ENCODE data around the gene KPNA5. TPM values are rescaled to one million over a fixed set of nuclear protein-coding genes. Genes with fewer than 3 reads are reported as not detected.

KPNA5 gene
- total RNA-seq, result 9.7 and 10.8 TPM in 2 replicates

DNA sequence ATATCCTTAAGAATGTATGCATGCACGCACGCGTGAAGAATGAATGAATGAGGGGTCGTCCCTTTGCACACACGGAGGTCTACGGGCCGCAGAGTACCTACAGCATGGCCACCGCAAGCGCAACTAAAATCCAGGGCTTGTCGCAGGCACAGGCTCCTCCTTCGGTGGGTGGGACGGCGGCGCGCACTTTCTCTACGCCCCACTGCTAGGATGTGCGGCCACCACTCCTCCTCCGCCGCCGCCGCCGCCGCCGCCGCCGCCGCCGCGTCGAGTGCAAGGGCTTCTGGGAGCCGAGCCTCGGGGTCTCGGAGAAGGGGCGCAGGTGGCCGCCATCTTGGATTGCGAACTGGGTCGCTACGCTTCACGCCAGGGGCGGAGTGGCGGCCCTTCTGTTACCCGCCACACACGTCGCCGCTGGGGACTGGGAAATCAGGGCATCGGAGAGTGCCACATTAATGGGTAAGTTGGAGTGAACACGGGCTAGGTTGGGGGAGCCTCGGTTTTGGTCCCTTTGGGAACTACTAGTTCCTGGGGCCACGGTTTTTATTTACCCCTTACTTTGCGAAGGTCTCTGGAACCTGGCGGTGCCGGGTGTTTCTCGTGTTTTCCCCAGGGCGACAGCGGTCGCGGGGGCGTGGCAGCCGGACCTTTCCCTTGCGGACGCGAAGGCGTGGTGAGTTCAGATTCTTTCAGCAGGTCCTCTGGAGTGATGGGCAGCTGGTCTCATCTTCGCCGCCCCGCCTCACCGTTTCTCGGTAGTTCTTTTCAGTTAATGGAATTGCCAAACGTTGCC, at the start of gene KPNA5:
Gene KPNA5, plus strand, starts transcription at position 332 of the 793 bp plus-strand sequence. Its CDS starts 124 bp downstream, at position 456.

DNA sequence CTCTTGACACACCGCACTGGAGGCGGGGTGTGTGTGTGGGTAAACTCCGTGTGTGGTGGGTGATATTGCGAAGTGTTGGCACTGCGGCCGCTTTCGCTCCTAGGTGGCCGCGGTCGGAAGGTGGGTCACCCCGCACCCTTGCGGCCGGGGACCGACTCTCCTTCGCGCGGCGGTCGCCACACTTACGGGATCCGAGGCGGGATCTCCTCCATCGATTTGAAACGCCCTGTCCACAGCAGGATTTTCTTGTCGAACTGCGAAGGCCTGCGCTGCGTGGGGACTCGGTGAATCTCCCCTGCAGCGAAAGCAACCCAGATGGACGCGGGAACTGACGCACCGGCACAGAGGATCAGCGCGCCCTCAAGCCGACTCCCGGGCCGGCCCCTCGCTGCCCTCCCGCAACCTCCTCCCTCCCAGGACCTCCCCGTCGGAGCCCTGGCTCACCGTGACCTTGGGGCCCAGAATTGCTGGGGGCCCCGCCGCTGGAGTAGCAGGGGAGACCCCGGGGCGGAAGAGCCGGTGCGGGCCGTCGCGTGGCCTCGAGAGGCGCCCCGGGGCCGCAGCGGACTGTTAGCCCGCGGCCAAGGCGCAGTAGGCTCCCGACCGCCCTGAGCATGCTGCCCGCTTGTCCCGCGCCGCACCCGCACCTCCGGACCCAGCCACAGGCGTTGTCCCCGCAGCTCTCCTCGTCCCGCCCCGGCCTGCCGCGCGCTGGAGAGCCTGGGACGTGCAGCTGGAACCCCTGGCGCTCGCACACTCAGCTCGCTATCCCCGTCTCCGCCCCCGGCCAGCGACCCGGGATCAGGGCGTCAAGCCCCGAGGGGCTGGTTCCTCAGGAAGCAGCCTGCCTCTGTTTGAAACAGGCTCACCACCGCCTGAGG, 84.2 kb downstream of the KPNA5 start, which contains the start of gene FAM162B:
Gene FAM162B, minus strand, starts transcription at position 759 of the 881 bp plus-strand sequence. Its CDS starts 143 bp downstream, at position 616.

Other genes starting within 250 kb of the KPNA5 start
- 1.5 and 1.9 TPM in 2 replicates for gene CALHM6, start 219.8 kb upstream of the KPNA5 start, total RNA-seq
- gene CALHM5, start 169.6 kb upstream of the KPNA5 start, total RNA-seq, result 6.8 and 12.1 TPM in 2 replicates
- gene TRAPPC3L, start 135.5 kb upstream of the KPNA5 start, total RNA-seq, result 0.07 TPM in 1 of 2 replicates, not detected in the other
- gene CALHM4, start 127.5 kb upstream of the KPNA5 start, total RNA-seq, result 0.20 TPM in 1 of 2 replicates, not detected in the other
- gene RWDD1, start 109.7 kb upstream of the KPNA5 start, total RNA-seq, result 14.2 and 14.9 TPM in 2 replicates
- gene RSPH4A, start 64.7 kb upstream of the KPNA5 start, total RNA-seq, result 0.07 and 0.10 TPM in 2 replicates
- 9.3 and 11.8 TPM in 2 replicates for gene ZUP1, start 12.4 kb upstream of the KPNA5 start, total RNA-seq
- 2.2 and 11.5 TPM in 2 replicates for gene FAM162B, start 84.5 kb downstream of the KPNA5 start, total RNA-seq
- not detected in 2 replicates for gene GPRC6A, start 147.9 kb downstream of the KPNA5 start, total RNA-seq
- not detected in 2 replicates for gene RFX6, start 196.0 kb downstream of the KPNA5 start, total RNA-seq